Ishikawa (cell line): ENCODE data around the gene HOXB8.

Experiments
- CEBPB ChIP-seq: IDR thresholded peaks from 2 replicates; pipeline ENCODE4 v1.6.1; 2012
- EP300 ChIP-seq: IDR thresholded peaks from 2 replicates; pipeline ENCODE4 v1.6.1; 2012; ENCODE audit warnings: borderline replicate concordance
- NFIC ChIP-seq: IDR thresholded peaks from 2 replicates; pipeline ENCODE4 v1.6.1; 2012
- RAD21 ChIP-seq: IDR thresholded peaks from 2 replicates; pipeline ENCODE4 v1.6.1; 2012; ENCODE audit warnings: low read depth
- TAF1 ChIP-seq: IDR thresholded peaks from 2 replicates; pipeline ENCODE4 v1.6.1; 2012; ENCODE audit warnings: low read depth, mild to moderate bottlenecking
- TF ChIP-seq, protein P1 (sequence below): IDR thresholded peaks from 2 replicates; pipeline ENCODE4 v1.6.1; 2012
- TF ChIP-seq, protein P2 (sequence below): IDR thresholded peaks from 2 replicates; pipeline ENCODE4 v1.6.1; 2012; ENCODE audit warnings: low read depth, mild to moderate bottlenecking

DNA sequence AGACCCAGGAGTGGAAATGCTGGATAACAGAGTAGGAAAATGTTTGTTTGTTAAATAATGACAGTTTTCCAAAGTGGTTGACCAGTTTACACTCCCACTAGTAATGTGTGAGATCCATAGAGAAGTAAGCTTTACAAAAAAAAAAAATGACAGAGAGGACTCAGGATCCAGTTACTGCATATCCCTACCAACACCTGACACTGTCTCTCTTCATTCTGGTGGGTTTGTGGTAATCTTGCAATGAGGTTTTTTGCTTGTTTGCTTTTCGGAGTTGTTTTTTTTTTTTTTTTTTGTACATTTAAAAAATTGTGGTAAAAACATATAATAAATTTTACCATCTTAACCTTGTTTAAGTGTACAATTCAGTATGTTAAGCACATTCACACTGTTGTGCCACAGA, 34.6 kb upstream of the HOXB8 start:
- TF ChIP-seq NFIC (no peak), TAF1 (no peak), CEBPB (no peak), EP300 (no peak), RAD21 (no peak)
- TF ChIP-seq, protein P1, sequence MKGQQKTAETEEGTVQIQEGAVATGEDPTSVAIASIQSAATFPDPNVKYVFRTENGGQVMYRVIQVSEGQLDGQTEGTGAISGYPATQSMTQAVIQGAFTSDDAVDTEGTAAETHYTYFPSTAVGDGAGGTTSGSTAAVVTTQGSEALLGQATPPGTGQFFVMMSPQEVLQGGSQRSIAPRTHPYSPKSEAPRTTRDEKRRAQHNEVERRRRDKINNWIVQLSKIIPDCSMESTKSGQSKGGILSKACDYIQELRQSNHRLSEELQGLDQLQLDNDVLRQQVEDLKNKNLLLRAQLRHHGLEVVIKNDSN = no peak
- TF ChIP-seq, protein P2, sequence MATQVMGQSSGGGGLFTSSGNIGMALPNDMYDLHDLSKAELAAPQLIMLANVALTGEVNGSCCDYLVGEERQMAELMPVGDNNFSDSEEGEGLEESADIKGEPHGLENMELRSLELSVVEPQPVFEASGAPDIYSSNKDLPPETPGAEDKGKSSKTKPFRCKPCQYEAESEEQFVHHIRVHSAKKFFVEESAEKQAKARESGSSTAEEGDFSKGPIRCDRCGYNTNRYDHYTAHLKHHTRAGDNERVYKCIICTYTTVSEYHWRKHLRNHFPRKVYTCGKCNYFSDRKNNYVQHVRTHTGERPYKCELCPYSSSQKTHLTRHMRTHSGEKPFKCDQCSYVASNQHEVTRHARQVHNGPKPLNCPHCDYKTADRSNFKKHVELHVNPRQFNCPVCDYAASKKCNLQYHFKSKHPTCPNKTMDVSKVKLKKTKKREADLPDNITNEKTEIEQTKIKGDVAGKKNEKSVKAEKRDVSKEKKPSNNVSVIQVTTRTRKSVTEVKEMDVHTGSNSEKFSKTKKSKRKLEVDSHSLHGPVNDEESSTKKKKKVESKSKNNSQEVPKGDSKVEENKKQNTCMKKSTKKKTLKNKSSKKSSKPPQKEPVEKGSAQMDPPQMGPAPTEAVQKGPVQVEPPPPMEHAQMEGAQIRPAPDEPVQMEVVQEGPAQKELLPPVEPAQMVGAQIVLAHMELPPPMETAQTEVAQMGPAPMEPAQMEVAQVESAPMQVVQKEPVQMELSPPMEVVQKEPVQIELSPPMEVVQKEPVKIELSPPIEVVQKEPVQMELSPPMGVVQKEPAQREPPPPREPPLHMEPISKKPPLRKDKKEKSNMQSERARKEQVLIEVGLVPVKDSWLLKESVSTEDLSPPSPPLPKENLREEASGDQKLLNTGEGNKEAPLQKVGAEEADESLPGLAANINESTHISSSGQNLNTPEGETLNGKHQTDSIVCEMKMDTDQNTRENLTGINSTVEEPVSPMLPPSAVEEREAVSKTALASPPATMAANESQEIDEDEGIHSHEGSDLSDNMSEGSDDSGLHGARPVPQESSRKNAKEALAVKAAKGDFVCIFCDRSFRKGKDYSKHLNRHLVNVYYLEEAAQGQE = no peak
